Gastroesophageal sphincter (tissue), 4 donors: Measurements from ENCODE around the gene CD47. TPM values are rescaled to one million over a fixed set of nuclear protein-coding genes. Genes with fewer than 3 reads are reported as not detected.

ENCODE experiments used
- ATAC-seq: fragments of 150-250 bp; one replicate; pipeline ENCODE4 v1.9.1; 2016; ENCODE audit warnings: mild to moderate bottlenecking, moderate library complexity
- H3K27ac ChIP-seq, 4 donors: fragments of 200-600 bp; sonication (generic) in 3 of 4; 1 replicate in 3 of 4; 2 replicates in 1 of 4; pipeline ENCODE4 v1.5.1; 2016 to 2019
- H3K27me3 ChIP-seq: fragments of 200-600 bp; sonication (generic); one replicate; pipeline ENCODE4 v1.5.1; 2019
- H3K36me3 ChIP-seq, 2 donors: fragments of 200-600 bp; sonication (generic); one replicate each; pipeline ENCODE4 v1.5.1; 2019; ENCODE audit warnings: control low read depth in 1 of 2
- H3K4me1 ChIP-seq, 3 donors: fragments of 200-600 bp; sonication (generic); 1 replicate in 2 of 3; 2 replicates in 1 of 3; pipeline ENCODE4 v1.5.1; 2016 to 2019; ENCODE audit warnings: control low read depth in 2 of 3
- H3K4me3 ChIP-seq, 2 donors: fragments of 200-600 bp; sonication (generic); one replicate each; pipeline ENCODE4 v1.5.1; 2019; ENCODE audit warnings: mild to moderate bottlenecking in 1 of 2, moderate library complexity in 1 of 2
- H3K9me3 ChIP-seq, 3 donors: fragments of 200-600 bp; sonication (generic); one replicate each; pipeline ENCODE4 v1.5.1; 2017 to 2019; ENCODE audit warnings: control low read depth in 2 of 3
- CTCF ChIP-seq, 4 experiments: fragments of 200-600 bp in 2 of 4; fragments of 450-650 bp in 2 of 4; sonication (generic) in 1 of 4; IDR thresholded peaks; one replicate each; pipeline ENCODE4 v1.5.1; 2017 to 2019; ENCODE audit warnings: antibody characterized with exemption in 4 of 4, mild to moderate bottlenecking in 2 of 4, moderate library complexity in 2 of 4
- EP300 ChIP-seq: sonication (generic); formaldehyde crosslinking; IDR thresholded peaks from one replicate; pipeline ENCODE4 v1.6.1; 2017; ENCODE audit warnings: antibody characterized with exemption, mild to moderate bottlenecking
- POLR2A ChIP-seq, 2 donors: fragments of 450-650 bp; IDR thresholded peaks; one replicate each; pipeline ENCODE4 v1.6.1; 2017; ENCODE audit warnings: antibody characterized with exemption in 2 of 2, mild to moderate bottlenecking in 2 of 2, moderate library complexity in 1 of 2
- POLR2AphosphoS5 ChIP-seq: sonication (generic); formaldehyde crosslinking; IDR thresholded peaks from one replicate; pipeline ENCODE4 v1.6.1; 2017; ENCODE audit warnings: antibody characterized with exemption
- WGBS, 2 donors: methylation state at CpG; one replicate each; pipeline ENCODE4 v1.1.5; 2018; ENCODE audit warnings: low coverage in 1 of 2; 5-methylcytosine and 5-hydroxymethylcytosine counted together
- total RNA-seq, 4 donors: library from RNA; depleted of rRNA; stranded (reverse); fragments of >200 nt; gene quantifications; one replicate each; pipeline ENCODE4 v1.1.0, GENCODE V29; 2016

Gene CD47
- total RNA-seq, 4 donors from 2014 or later = 60.0 to 91.5 (median 76.3) TPM

GRCh38 chr3:108053067-108053466, 37.8 kb downstream of the CD47 start:
- Histone ChIP-seq H3K36me3 (peaks cover 0 to 56% of the 10 kb centered on the region in 2 donors), H3K4me1 (peaks cover 0 to 11% (median 0%) of the 10 kb centered on the region in 3 donors), H3K27me3 (no peaks in the 10 kb centered on the region), H3K9me3 (no peaks in the 10 kb centered on the region), H3K4me3 (no peak overlapping the region), H3K27ac (no peak overlapping the region)
- TF ChIP-seq POLR2A (IDR thresholded peaks at IDR 0.05) (no peak), CTCF (IDR thresholded peaks at IDR 0.05) (no peak), POLR2AphosphoS5 (no peak), EP300 (no peak)
- ATAC-seq = no peak
- WGBS, 2 donors = 51 to 100% methylated on average over 1 to 3 of the region's 3 CpGs

DNA sequence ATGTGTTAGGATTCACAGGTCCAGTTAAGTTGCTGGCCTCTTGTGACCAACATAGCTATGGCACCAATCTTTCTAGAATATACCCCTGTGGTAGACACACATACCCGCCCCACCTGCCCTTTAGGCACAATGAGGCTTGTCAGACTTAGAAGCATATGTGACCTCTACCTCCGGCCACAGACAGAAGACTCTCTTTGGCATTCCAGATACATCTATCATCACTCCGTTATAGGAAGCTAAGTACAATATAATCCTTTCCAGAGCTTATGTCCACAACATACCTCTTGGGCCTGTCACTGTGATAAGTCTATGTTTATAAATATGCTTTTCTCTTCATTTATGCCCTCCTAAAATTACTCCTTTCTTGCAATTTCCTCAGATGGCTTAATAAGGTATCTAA, 39.8 kb downstream of the CD47 start:
- no peak for ATAC-seq
- Histone ChIP-seq H3K4me3 (no peak overlapping the region), H3K4me1 (peaks cover 0 to 11% (median 0%) of the 10 kb centered on the region in 3 donors), H3K36me3 (peaks cover 0 to 48% of the 10 kb centered on the region in 2 donors), H3K9me3 (no peaks in the 10 kb centered on the region), H3K27me3 (no peaks in the 10 kb centered on the region), H3K27ac (no peak overlapping the region)
- WGBS, 2 donors = 79 to 91% methylated on average over 3 of the region's 3 CpGs
- no peak for TF ChIP-seq POLR2A (IDR thresholded peaks at IDR 0.05)

- Histone ChIP-seq H3K36me3 (peaks cover 0 to 44% of the 10 kb centered on the region in 2 donors), H3K4me1 (peaks cover 0 to 10% (median 0%) of the 10 kb centered on the region in 3 donors), H3K27me3 (no peaks in the 10 kb centered on the region), H3K9me3 (no peaks in the 10 kb centered on the region), H3K4me3 (no peak overlapping the region), H3K27ac (no peak overlapping the region)
- TF ChIP-seq POLR2A (IDR thresholded peaks at IDR 0.05) = no peak
- TF ChIP-seq POLR2AphosphoS5 = no peak
- no peak for TF ChIP-seq CTCF (IDR thresholded peaks at IDR 0.05)
- TF ChIP-seq EP300 = no peak
- ATAC-seq = no peak
- 86 to 100% methylated on average over 1 of the region's 1 CpG for WGBS, 2 donors
These were observed 42.8 kb downstream of the CD47 start for GRCh38 chr3:108047987-108048386.

DNA sequence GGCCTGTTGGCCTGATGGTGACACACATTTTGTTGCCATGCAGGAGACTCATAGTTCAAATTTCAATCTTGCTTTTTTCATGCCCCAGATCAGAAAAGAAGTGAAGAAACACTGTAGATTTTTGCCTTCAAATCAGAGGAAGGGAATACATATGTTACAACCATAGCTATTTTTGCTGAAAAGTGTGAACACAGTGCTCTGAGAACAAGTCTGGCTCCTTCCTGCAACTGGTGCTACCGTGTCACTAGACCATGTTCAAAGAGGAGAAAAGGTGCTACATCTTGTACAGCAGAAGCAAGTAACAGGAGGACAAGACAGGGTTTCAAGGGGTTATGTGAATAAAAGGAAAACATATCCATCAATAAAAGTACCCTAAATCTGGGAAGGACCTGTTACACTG, 44.6 kb downstream of the CD47 start:
- no peak overlapping the region for H3K4me3 ChIP-seq
- H3K36me3 ChIP-seq = peaks cover 0 to 51% of the 10 kb centered on the region in 2 donors
- TF ChIP-seq CTCF (IDR thresholded peaks at IDR 0.05) (no peak), POLR2A (IDR thresholded peaks at IDR 0.05) (no peak)
- H3K27ac ChIP-seq = no peak overlapping the region
- no peaks in the 10 kb centered on the region for H3K27me3 ChIP-seq
- no peaks in the 10 kb centered on the region for H3K9me3 ChIP-seq
- H3K4me1 ChIP-seq = peaks cover 0 to 15% (median 0%) of the 10 kb centered on the region in 3 donors
- 80 to 90% methylated on average over 1 of the region's 1 CpG for WGBS, 2 donors
- no peak for ATAC-seq

- Histone ChIP-seq H3K36me3 (peaks cover 0 to 37% of the 10 kb centered on the region in 2 donors), H3K27me3 (no peaks in the 10 kb centered on the region), H3K27ac (no peak overlapping the region), H3K9me3 (no peaks in the 10 kb centered on the region), H3K4me1 (peaks cover 0 to 15% (median 0%) of the 10 kb centered on the region in 3 donors), H3K4me3 (no peak overlapping the region)
- ATAC-seq = no peak
- TF ChIP-seq EP300 = no peak
- no peak for TF ChIP-seq POLR2AphosphoS5
- TF ChIP-seq POLR2A (IDR thresholded peaks at IDR 0.05) = no peak
- no peak for TF ChIP-seq CTCF (IDR thresholded peaks at IDR 0.05)
These were observed 46.1 kb downstream of the CD47 start for GRCh38 chr3:108044699-108045098.
